Stimulated activated CD8-positive, alpha-beta memory T cell treated with anti-CD3 and anti-CD28 coated beads, Interleukin-2, amount 100 ng/mL, for 48 hours (primary cell): Measurements from ENCODE around the gene HAS3.
"Not testable (repeated sequence)": the region's sequence is repeated elsewhere in the genome, so short reads cannot be mapped to it uniquely, and the experiment has no call there.

Experiments used
- DNase-seq, 2 donors: peaks; one replicate each; pipeline ENCODE4 v3.0.0-alpha.2; 2020; ENCODE audit warnings: low read depth in 2 of 2

HAS3 gene

GRCh38 chr16:69149621-69150020 lies 44.2 kb downstream of the HAS3 start:
- not testable (repeated sequence) for DNase-seq

GRCh38 chr16:69150146-69150865 lies 44.9 kb downstream of the HAS3 start:
- DNase-seq: no peak

GRCh38 chr16:69157196-69157595 lies 51.7 kb downstream of the HAS3 start:
- DNase-seq: no peak

GRCh38 chr16:69160192-69160591 lies 54.7 kb downstream of the HAS3 start:
- no peak for DNase-seq

- DNase-seq: no peak
Measured at GRCh38 chr16:69165584-69165983, 60.1 kb downstream of the HAS3 start.

GRCh38 chr16:69166221-69166833 lies 60.9 kb downstream of the HAS3 start:
- peak; percentile 56 to 64 for DNase-seq

- DNase-seq: no peak
Measured at GRCh38 chr16:69166946-69167930, 61.8 kb downstream of the HAS3 start.
